ENCODE data around the gene CNN3. TPM values are rescaled to one million over a fixed set of nuclear protein-coding genes. Genes with fewer than 3 reads are reported as not detected.
A peak's percentile ranks its signal among the peaks of the same experiment; 100 is the strongest.

Gene CNN3
- total and polyA plus RNA-seq, 2 of the 4 experiments (the other 2 are of a cell fraction), result 249 to 552 TPM

GRCh38 chr1:94962409-94963265 lies 35.7 kb upstream of the CNN3 start:
- intact Hi-C loops (cut with micrococcal nuclease), result no loop called here
- no peaks in the 10 kb centered on the region for H3K79me1 ChIP-seq (ENCODE audit: low read depth in 1 of 2, low read length in 2 of 2)
- peak overlapping the region; percentile 99 for H2AFZ ChIP-seq (replicated peaks; ENCODE audit: low read length, poor library complexity)
- peak overlapping the region; percentile 98; the same call in 2 of the 3 replicates for H2BK15ac ChIP-seq (ENCODE audit: low read depth, low read length)
- no peaks in the 10 kb centered on the region for H3K27me3 ChIP-seq (ENCODE audit: control insufficient read depth, insufficient read depth, low read length)
- H3K27ac ChIP-seq (ENCODE audit: insufficient read depth, low read length), result peak overlapping the region; percentile 90
- no peaks in the 10 kb centered on the region for H4K20me1 ChIP-seq (ENCODE audit: insufficient read depth, low read length)
- H2AK5ac ChIP-seq (ENCODE audit: low read depth, low read length), result no peak overlapping the region; the same call in 1 of the 2 replicates
- H2AK9ac ChIP-seq (replicated peaks; ENCODE audit: low read depth, low read length, poor library complexity), result peak overlapping the region; percentile 92
- dilution Hi-C loops (cut with HindIII; ENCODE audit: low sequenced_read_pairs, unreplicated experiment), result no loop called here
- peak overlapping the region; percentile 94 for H2BK5ac ChIP-seq (ENCODE audit: low read depth, low read length, poor library complexity, severe bottlenecking)
- peak overlapping the region; percentile 94 for H3K9ac ChIP-seq (ENCODE audit: low read depth, low read length)
- peak overlapping the region; percentile 88; the same call in 1 of the 2 replicates for H2BK20ac ChIP-seq (ENCODE audit: low read depth, low read length)
- H3K23ac ChIP-seq (ENCODE audit: low read depth, low read length), result peak overlapping the region; percentile 85
- POLR2A ChIA-PET (ENCODE audit: unreplicated experiment), result interaction anchor here (0.6 kb wide), 1 partner anchor 40 kb away, joined by 7 read pairs; no protein-coding TSS in a partner anchor
- peak overlapping the region; percentile 96 for H3K14ac ChIP-seq (replicated peaks; ENCODE audit: low read depth, low read length)
- H3K4me1 ChIP-seq (ENCODE audit: control insufficient read depth, insufficient read depth, low read length), result no peaks in the 10 kb centered on the region
- WGBS, 2 experiments (ENCODE audit: extremely low coverage in 2 of 2, insufficient read length in 1 of 2), result 7% methylated on average over 5 of the region's 10 CpGs; no CpG with 5 or more reads in 1 of the 2 experiments
- in situ Hi-C loops (cut with MboI; ENCODE audit: low sequenced_read_pairs), result no loop called here
- peak overlapping the region; percentile 87 for H3K18ac ChIP-seq (ENCODE audit: low read depth, low read length)
- peak overlapping the region; percentile 34 for H3K4me3 ChIP-seq (ENCODE audit: insufficient read depth, low read depth, low read length)
- ATAC-seq (ENCODE audit: low read depth) (peak; percentile 73), DNase-seq (peak; percentile 49)
- peak overlapping the region; percentile 98 for H3K4ac ChIP-seq (ENCODE audit: low read depth, low read length)
- no peaks in the 10 kb centered on the region for H3K9me3 ChIP-seq (ENCODE audit: control insufficient read depth, insufficient read depth, low read length)
- BruUV-seq (replicated peaks), result no TSS peak
- H4K5ac ChIP-seq (ENCODE audit: low read depth, low read length), result peak overlapping the region; percentile 95
- H2BK120ac ChIP-seq (ENCODE audit: low read depth, low read length), result peak overlapping the region; percentile 99
- no peaks in the 10 kb centered on the region for H3K9me1 ChIP-seq (ENCODE audit: insufficient read depth, low read length)
- no peaks in the 10 kb centered on the region for H3K36me3 ChIP-seq (ENCODE audit: control insufficient read depth, insufficient read depth, low read length)
- peak; percentile 55; the same call in 1 of the 2 replicates for TF ChIP-seq CEBPB (IDR thresholded peaks at IDR 0.05; ENCODE audit: low read depth, low read length)
- no peak for TF ChIP-seq MAFK (IDR thresholded peaks at IDR 0.05; ENCODE audit: low read depth, low read length)
- H4K91ac ChIP-seq (ENCODE audit: insufficient read depth, low read depth, low read length), result peak overlapping the region; percentile 74
- peak overlapping the region; percentile 90; the same call in 1 of the 2 replicates for H3K56ac ChIP-seq (ENCODE audit: extremely low read depth, insufficient read depth, low read length)
- H4K8ac ChIP-seq (ENCODE audit: low read depth in 2 of 2, low read length in 2 of 2), result peak overlapping the region; percentile 66 to 98; a peak in 3 of 4 replicates
- peak overlapping the region; percentile 93 for H3K4me2 ChIP-seq (ENCODE audit: low read depth, low read length)
- CTCF ChIA-PET, result interaction anchor here (0.7 to 0.9 kb wide), 2 partner anchors 28 to 108 kb away, joined by 3 read pairs; no protein-coding TSS in a partner anchor

Data from IMR-90 (cell line).